Measurements from ENCODE around the gene IPO8.
"Not testable (repeated sequence)": the region's sequence is repeated elsewhere in the genome, so short reads cannot be mapped to it uniquely, and the experiment has no call there.

IPO8 gene

DNA sequence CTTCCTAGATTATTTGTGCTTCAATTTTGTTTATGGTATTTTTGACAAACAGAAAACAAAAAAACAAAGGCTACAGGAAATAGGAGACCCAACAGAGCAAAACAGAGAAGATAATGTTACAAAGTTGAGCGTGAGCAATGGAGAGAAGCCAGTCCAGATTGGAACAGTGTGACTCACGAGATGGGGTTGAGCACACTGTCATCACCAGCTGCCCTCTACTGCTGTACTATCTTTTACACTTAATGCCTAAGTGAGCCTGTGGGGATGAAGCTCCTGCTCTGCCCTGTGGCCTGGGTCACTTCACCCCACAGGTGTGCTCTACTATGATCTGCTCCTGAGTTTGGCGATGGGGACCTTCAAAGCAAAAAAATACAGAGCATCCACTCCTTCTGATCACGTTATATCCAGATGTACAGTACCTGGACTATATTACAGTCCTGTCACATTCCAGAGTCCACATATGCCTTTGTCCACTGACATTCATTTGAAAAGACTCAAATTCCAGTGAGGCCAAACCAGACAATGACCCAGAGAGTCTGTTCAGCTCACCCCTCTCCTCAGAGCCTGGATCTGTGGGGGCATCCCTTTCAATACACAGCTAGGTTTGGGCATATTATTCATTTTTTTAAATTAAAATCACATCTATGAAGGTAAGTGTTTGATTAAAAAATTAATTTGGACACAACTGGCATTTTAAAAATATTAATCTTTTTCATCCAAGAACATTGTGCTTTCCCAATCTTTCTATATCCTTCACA is 4.4 kb downstream of the IPO8 start:
- DNase-seq (ENCODE audit: low read depth in 2 of 2, low spot score in 1 of 2), result no peak

DNA sequence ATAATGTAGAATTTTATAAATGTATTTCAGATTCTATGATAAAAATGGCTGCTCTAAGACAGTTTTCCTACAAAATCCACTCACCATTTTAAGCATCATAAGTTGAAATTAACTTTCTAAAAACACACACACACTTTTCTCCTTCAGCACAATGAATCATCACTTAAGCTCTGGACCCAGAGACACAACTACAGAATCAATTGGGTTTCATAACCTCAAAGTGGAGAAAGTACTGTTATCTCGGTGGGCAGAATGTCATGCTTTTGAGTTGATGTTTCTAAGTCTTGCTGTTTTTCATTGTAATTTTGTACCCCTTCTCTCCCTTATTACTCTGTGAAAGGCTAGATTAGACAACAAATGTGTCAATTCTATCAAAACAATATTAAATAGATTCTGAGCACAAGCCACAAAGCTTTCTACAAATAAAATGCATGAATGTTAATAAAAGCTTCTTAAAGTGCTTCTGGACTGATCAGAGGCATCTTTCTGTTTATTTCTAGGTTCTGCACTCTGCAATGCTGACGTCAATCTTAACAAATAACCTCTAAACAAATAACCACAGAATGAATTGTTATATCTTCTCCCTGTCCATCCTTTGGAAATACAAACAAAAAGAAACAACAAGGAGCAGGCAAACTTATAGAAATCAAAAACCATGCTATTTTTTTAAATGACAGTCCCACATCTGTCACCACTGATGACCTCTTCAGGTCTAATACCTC is 8.2 kb downstream of the IPO8 start:
- DNase-seq (ENCODE audit: low read depth in 2 of 2, low spot score in 1 of 2), result no peak

DNA sequence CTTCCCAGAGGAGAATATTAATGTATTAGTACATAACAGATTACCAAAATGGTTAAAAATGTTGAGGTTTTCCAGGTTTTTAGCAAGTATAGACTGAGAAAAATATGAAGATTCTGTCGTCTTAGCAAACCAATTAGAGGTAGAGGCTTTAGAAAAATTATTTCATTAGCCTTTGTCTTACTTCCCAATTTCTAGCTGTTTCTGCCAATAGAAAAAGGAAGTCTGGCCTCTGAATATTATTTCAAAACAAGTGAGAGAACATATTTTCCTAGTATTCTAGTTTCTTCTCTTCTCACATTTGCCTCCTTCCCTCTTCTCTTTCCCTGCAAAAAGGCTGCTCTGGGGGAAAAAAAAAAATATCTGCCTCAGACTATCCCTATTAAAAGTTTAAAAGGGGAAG is 16.4 kb downstream of the IPO8 start:
- DNase-seq (ENCODE audit: low read depth in 2 of 2, low spot score in 1 of 2), result no peak

DNA sequence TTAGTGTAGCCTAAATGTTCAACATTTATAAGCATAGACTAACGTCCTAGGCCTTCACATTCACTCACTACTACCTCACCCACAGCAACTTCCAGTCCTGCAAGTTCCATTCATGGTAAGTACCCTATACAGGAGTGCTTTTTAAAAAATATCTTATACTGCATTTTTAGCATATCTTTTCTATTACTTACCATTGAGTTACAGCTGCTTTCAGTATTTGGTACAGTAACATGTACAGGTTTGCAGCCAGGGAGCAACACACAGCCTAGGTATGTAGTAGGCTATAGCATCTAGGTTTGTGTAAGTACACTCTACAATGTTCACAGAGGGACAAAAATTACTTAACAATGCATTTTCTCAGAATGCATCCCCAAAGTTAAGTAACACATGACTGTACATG is 17.4 kb downstream of the IPO8 start:
- no peak for DNase-seq (ENCODE audit: low read depth in 2 of 2, low spot score in 1 of 2)

DNA sequence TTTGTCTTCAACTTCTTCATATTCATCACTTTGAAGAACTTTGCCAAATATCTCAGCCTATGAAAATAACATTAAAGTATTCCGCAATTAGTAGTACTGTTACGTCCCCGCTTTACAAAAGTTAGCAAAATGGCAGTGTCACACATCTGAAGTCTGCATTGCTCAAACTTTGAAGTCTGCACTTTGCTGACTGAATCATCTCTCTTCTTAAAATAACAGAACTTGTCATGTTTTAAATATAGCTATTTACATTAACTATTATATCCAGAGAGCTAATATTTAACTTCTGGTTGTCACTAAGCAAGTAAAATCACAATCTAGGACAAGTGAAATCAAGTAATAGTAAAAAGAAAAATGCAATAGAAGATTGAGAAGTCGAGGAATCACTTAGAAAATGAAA is 34.5 kb downstream of the IPO8 start:
- DNase-seq (ENCODE audit: low read depth in 2 of 2, low spot score in 1 of 2), result no peak

DNA sequence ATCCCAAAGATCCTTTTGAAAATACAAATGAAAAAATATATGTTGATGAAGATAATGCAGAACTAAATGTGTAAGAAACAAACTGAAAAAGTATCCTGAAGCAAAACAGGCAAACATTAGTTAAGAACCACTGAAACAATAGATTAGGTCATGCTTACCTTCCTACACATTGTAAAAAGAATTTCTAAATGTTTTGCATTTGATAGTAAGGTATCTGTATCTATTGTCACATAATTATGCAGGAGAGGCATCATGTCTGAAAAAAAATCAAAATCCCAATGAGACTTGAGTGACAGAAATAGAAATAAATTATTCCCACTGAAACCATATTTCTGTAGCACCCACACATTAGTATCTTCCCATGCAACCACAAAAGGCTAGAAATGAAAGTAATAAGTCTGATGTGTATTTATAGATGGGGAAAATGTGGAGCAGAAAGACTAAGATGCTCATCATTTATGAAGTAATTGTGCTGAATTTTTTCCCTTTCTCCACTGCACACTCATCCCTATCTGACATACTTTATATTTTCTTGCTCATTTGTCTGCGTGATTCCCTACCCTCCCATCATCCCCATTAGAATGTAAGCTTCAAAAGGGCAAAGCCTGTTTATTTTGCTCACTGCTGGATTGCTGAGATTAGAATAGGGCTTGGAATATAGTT is 43.5 kb downstream of the IPO8 start:
- DNase-seq (ENCODE audit: low read depth in 2 of 2, low spot score in 1 of 2), result no peak

DNA sequence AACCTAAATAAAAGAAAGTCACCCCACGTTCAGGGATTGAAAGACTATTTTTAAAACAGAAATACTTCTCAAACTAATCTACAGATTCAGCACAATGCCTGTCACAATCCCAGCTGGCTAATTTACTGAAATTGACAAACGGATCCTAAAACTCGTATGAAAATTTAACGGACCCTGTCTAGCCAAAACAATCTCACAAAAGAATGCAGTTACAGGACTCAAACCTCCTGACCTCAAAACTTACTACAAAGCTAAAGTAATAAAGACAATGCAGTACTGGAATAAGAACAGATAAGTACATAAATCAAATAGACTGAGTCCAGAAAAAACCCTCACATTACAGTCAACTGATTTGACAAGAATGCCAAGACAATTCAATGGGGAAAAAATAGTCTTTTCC is 48.8 kb downstream of the IPO8 start:
- no peak for DNase-seq (ENCODE audit: low read depth in 2 of 2, low spot score in 1 of 2)

DNA sequence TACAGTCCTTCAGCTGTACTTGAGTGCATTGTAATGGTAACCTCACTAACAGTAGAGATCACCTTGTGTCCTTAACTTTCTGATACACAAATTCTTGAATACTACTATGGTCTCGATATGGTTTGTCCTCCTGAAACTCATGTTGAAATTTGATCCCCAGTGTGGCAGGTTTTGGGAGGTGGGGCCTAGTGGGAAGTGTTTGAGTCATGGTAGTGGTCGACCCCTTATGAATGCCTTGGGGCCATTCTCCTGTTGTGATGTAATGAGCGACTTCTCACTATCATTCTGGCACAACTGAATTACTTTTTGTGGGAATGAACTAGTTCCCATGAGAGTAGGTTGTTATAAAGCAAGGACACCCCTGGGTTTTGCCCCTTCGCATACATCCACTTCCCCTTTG is 52.3 kb downstream of the IPO8 start:
- no peak for DNase-seq (ENCODE audit: low read depth in 2 of 2, low spot score in 1 of 2)

DNA sequence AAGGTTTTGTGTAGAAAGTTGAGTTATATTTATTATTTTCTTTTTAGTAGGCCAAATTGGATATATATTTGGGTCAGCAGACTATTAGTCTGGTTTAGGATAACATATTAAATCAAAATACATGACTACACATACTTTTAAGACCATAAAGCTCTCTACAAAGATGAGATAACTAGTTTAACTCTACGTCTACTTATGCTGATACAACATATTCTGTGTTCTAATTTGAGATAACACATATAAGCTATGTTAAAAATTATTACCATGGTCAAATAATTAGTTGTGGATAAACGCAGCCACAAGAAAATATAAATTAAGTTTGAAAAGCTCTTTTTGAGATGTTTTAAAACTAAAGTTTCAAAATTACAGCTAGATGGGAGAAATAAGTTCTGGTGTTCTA is 55.3 kb downstream of the IPO8 start:
- no peak for DNase-seq (ENCODE audit: low read depth in 2 of 2, low spot score in 1 of 2)

DNA sequence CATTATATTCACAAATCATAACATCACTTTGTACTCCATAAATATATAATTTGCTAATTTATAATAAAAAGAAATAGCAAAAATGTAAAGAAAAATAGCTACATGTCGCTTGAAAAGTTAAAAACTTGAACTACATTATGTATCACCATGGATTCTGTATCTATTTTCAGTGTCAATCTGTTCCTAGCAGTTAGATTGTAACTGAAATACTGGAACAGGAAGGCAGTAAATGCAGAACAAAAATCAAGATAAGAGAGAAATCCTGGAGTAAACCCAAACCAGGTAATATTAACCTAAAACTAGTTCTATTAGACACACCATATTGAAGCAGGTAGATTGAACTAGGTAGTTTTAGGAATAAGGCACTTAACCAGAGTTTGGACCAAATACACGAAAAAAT is 60.3 kb downstream of the IPO8 start:
- no peak for DNase-seq (ENCODE audit: low read depth in 2 of 2, low spot score in 1 of 2)

DNA sequence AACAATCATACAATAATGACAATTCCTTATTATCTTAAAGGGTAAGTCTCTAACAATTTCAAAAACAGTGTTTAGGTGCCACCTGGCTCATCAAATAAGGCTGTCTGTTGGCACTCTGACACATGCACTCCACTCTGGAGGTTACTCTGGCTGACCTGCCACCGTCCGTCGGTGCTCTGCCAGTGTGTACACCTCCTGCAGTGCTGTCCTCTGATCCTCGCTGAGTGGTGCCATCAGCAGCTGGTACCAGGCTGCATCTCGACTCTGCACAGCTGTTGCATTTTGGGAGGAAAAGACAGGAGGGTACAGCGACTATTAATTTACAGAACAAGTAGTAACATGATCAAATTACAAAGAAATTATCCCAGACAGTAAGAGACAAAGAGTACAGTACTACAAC is 63.9 kb downstream of the IPO8 start:
- DNase-seq (ENCODE audit: low read depth in 2 of 2, low spot score in 1 of 2), result no peak

DNA sequence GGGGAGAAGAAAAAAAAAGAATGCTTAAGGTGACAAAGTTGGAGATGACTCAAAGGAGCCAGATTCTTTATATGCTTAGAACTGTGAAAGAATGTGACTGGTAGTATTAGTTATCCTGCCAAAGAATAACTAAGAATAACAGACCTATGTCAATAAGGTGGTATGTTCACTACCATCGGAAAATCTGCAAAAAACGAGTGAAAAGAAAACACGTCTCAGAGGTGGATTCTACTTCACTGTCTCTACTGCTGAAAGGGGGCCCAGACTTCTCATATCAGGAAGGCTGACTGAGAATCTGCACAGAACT is 64.7 kb downstream of the IPO8 start:
- no peak for DNase-seq (ENCODE audit: low read depth in 2 of 2, low spot score in 1 of 2)

DNA sequence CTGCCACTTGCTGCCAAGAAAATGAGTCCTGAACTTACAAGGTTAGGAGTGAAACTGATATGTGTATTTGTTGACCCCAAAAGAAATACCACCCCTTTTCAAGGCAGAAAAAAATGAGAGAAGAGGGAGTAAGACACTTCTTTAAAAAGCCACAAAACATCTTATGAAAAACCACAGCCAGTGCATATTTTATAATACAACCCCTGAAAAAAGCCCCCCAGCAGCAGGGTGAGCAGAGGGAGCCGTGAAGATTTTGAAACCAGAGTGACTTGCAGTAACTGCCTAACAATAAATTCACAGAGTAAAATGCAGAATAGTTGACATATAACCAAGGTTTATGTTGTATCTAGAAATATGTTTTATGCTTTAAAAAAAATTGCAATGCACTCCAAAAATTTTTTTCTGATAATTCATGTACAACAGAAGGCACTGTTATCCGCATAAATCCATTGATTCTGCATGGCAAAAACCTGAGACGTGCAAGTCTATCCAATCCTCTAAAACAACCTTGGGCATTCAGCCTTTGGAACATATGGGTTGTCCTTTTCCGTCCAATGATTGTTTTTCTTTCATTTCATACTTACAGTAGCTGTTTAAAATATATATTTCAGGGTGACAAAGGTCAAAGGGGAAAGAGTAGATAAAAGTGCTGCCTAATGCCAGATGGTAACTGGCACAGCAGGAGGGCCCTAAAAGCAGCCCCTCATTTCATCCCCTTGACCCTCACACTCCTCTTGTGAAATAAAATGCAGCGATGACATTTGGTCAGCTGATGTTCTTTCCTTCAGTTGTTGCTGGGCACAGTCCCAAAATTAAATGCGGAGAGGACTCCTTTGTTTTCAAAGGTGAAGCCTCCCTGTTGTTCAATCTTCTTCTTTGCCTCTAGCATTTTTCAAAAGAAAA is 65.3 kb downstream of the IPO8 start:
- no peak for DNase-seq (ENCODE audit: low read depth in 2 of 2, low spot score in 1 of 2)

DNA sequence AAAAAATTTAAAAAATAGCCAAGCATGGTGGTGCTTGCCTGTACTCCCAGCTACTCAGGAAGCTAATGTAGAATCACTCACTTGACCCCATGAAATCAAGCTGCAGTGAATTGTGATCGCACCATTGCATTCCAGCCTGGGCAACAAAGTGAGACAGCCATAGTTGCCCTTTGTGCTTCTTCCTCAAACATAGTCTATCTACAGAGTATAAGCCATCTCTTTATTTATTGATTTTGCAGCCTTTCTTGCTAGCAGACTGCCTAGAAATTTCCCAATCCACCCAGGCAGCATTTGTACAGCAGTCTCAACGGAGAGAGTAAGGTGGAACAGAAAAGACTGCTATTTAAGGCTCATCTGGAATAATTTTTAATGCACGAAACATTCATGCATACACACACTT is 68.8 kb downstream of the IPO8 start:
- DNase-seq (ENCODE audit: low read depth in 2 of 2, low spot score in 1 of 2), result no peak

DNA sequence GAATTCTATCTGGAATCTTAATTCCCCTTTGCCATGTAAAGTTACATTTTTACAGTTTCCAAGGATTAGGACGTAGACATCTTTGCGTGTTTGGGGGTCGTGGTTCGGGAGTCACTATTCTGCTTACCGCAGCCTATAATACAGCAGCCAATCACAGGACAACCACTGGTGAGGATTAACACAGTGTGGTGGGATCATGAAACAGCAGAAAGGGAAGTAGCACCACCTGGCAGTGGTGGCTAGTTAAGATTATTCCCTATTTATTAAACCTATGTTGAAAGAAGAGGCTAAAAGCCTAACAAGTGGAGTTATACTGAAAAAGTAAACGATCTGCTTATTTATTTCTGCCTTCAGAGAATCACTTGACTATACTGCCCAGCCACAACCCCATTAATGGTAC is 71.7 kb downstream of the IPO8 start:
- DNase-seq (ENCODE audit: low read depth in 2 of 2, low spot score in 1 of 2), result no peak

DNA sequence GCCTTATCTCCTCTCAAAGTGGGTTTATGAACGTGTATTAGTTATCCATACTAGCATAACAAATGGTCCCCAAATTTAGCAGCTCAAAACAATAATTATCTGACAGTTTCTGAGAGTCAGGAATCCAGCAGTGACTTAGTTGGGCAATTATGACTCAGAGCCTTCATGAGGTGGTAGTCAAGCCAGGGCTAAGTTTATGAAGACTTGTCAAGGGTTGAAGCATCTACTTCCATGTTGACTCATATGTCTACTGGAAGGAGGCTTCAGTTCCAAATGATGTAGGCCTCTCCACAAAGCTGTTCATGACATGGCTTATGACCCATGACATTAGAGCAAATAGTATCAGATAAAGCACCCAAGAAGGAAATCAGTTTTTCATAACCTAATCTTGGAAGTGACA is 73.2 kb downstream of the IPO8 start:
- no peak for DNase-seq (ENCODE audit: low read depth in 2 of 2, low spot score in 1 of 2)

DNA sequence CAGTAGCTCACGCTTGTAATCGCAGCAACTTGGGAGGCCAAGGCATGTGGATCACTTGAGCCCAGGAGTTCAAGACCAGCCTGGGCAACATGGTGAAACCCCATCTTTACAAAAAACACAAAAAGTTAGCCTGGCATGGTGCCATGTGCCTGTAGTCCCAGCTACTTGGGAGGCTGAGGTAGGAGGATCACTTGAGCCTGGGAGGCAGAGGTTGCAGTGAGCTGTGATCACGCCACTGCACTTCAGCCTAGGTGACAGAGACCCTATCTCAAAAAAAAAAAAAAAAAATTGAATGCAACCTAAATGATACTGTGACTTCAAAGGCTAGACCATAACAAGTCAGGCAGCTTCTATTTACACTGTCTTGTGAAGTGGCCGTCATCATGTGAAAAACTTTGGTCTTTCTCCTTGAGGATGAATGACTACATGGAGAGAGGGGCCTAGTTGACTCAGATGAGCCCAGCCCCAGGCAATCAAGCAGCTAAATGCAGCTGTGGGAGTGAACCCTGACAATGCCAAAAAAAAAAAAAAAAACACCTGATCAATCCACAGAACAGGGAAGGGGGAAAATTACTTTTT is 73.9 kb downstream of the IPO8 start:
- DNase-seq (ENCODE audit: low read depth in 2 of 2, low spot score in 1 of 2), result not testable (repeated sequence)

DNA sequence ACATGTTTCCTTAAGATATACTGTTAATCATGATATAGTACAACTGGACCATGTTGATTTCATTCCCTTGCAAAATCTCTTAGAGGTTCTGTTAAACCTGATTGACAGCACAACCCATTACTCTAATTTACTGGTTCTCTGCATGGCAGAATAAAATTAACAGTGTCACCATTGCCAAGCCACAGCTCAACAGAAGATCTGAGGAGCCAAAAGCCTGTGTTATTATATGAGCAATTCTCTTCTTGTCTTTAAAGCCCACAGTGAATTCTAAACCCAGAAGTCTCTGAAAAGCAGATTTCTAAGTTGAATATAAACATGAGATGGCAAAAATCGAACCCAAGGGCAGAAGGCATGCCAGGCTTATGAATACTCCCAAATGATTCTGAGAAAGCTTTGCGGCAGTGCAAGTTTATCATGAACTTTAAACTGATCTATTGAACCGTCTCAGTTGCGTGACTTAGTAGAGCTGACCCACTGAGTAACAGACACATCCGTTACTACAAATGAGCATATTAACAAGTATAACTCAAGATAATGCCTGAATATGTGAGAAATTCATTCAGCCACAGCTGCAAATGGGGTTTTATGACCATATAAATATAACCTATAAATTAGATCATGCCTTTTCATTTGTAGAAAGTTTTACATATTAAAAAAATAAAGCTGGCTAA is 78.2 kb downstream of the IPO8 start:
- DNase-seq (ENCODE audit: low read depth in 2 of 2, low spot score in 1 of 2), result no peak

DNA sequence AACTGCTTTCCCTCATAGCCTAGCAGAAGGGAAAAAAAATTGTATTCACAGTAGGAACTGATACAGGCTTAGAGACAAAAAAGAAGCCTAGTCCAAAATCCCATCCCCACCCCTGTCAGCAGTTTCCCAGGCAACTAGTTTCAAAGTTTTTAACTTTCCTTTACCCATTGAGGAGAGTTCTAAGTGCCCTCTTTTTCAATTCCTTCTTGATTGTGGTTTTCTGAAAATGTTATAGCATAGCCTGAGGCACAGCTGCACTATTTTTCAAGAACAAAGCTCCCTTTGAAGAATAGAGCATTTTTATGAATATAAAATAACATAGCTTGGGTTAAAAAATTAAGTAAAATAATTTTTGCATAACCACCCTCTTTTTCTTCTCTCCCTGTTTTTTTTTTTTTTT is 81.6 kb downstream of the IPO8 start:
- DNase-seq (ENCODE audit: low read depth in 2 of 2, low spot score in 1 of 2), result no peak

DNA sequence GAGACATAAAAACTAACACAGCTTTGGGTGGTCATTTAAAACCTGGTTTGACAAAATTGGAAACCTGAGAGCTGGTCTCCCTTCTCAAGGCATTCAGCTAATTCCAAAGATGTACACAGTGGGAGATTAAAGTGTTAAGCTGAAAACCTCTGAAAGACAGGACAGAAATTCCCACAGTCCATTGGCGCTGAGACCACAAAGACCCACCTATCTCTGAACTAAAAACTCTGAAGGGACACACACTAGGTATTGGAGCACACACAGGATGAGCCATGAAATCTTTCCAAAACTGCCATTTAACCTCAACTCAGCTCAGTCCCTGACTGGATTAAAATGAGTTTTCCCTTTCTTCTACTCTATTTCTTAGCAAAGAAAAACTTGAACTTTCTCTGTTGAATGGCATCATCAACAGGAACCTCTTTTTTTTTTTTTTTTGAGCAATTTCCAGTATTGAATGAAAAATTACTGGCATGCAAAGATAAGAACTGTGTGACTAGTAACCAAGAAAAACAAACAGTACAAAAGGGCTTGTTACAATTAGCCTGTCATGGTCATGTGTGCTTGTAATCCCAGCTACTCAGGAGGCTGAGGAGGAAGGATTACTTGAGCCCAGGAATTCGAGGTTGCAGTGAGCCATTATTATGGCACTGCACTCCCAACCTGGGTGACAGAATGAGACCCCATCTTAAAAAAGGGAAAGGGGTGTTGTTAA is 82.4 kb downstream of the IPO8 start:
- DNase-seq (ENCODE audit: low read depth in 2 of 2, low spot score in 1 of 2), result no peak
